K562 treated with DMSO at 1 percent for 48 hours (cell line): Measurements from ENCODE around the gene C1QTNF3. TPM values are rescaled to one million over a fixed set of nuclear protein-coding genes. Genes with fewer than 3 reads are reported as not detected.

Source experiments
- total RNA-seq: library from RNA; unstranded; fragments of 300-600 nt; gene quantifications from 2 replicates; pipeline ENCODE4 v1.2.3, GENCODE V29; 2022; ENCODE audit warnings: low replicate concordance; ENCODE audit errors: extremely low read depth

The C1QTNF3 gene
- not detected in 2 replicates for total RNA-seq

DNA sequence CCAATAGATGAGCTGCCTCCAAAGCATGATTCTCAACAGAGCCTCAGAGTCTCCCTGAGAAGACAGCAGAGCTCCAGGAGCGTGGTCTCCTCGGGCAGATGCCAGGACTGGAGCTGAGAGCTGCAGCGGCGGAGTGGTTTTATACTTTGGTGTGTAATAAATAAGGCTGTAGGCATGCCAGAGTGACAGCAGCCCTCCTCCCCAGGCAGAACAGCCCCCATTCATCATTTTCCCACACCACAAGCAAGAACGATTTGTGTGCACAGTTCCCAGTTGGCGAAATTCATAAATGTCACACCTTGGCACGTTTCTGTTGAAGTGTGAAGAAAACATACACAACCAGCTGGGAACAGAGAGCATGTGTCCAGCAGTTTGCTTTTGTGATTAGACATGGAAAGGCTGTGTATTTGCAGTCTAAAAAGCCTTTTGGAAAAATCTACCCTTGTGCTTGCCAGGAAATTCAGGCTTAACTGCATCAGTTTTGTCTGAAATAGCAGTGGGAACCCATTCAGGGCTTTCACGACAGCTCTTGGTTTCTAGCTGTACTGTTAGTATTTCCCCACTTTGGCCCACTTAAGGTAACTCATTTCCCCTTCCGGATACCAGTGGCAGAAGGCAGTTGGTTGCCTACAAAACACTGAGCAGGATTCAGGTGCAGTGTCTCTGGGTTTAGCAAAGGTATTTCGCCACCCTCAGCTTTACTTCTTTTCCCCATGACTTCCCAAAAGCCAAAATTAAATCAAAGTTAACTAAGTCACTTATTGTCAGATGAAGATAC is at the start of gene C1QTNF3:
C1QTNF3 (minus strand) TSS at position 115 of the 778 bp plus-strand sequence; CDS start at position 27, 88 bp downstream.

GRCh38 chr5:34007621-34008600 is 35.1 kb downstream of the C1QTNF3 start, which contains the start of gene AMACR:
TSS of gene AMACR (minus strand) at chr5:34008050. CDS start at chr5:34008019, 31 bp downstream.

DNA sequence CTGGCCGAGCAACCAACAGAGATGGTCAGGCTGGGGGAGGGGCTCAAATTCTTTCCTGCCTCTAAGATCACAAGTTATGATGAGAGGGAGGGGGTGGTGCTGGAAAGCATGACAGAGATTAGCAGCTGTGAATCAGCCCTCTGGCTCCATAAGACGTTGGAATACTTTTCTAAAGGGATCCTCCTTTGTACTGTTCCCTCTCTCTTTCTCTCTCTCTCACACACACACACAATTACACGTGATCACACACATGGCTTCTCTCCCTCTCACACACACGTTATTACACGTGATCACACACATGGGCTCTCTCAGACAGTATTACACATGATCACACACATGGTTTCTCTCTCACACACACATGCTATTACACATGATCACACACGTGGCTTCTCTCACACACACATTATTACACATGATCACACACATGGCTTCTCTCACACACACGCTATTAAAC is 58.3 kb downstream of the C1QTNF3 start, which contains the start of gene SLC45A2:
SLC45A2 (minus strand) TSS at position 23 of the 454 bp plus-strand sequence. CDS start 110 bp downstream, outside the sequence.

Other genes starting within 250 kb of the C1QTNF3 start
- gene ADAMTS12, start 151.2 kb downstream of the C1QTNF3 start, total RNA-seq: not detected in 2 replicates
- gene RXFP3, start 106.8 kb downstream of the C1QTNF3 start, total RNA-seq: not detected in 2 replicates
- not detected in 2 replicates for gene SLC45A2, start 58.5 kb downstream of the C1QTNF3 start, total RNA-seq
- gene AMACR, start 35.2 kb downstream of the C1QTNF3 start, total RNA-seq: not detected in 2 replicates